Mesenteric fat pad (tissue), 1 donor: ENCODE data around the gene MAGEA9. TPM values are rescaled to one million over a fixed set of nuclear protein-coding genes. Genes with fewer than 3 reads are reported as not detected.
"Not testable (repeated sequence)": the region's sequence is repeated elsewhere in the genome, so short reads cannot be mapped to it uniquely, and the experiment has no call there.

ENCODE experiments used
- DNase-seq: peaks from one replicate; pipeline ENCODE4 v3.0.0-alpha.2; 2020; ENCODE audit warnings: low spot score
- long read RNA-seq: library from polyadenylated mRNA; unstranded; transcript quantifications from one replicate; pipeline ENCODE4 v2.0.0, GENCODE V29; 2020
- total RNA-seq: library from RNA; stranded (reverse); fragmentation: NEBNext Ultra II Directional; extraction: Animal tissue kit (Norgen Biotek cat#: 25700); gene quantifications from one replicate; pipeline ENCODE4 v1.2.1, GENCODE V29; 2021
- donor health status: DM: yes; HTN: yes; CAD: no.

MAGEA9 gene
- not detected for total RNA-seq
- long read RNA-seq = 0 reads

- DNase-seq = not testable (repeated sequence)
Measured at GRCh38 chrX:149781727-149782126, at the start of gene MAGEA9. MAGEA9 (plus strand) TSS chrX:149781930; CDS start chrX:149786211, 4,281 bp downstream.

DNA sequence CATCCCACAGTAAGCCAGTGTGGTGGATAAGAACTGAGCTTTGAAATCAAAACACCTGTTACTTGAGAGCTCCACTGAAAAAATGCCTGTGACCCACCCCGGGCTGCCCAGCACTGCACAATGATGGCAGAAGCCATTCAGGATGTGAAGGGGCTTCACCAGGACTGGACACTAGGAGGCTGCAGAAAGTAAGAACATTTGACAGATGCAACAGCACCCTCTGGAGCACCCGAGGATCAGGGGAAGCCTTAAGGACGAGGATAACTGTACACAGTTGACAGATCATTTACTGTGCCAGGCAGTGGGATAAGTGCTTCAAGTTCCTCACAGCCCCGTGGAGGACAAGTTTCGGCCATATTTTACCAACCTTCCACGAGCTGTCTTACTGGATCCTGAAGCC lies 39.5 kb upstream of the MAGEA9 start:
- DNase-seq = not testable (repeated sequence)

DNA sequence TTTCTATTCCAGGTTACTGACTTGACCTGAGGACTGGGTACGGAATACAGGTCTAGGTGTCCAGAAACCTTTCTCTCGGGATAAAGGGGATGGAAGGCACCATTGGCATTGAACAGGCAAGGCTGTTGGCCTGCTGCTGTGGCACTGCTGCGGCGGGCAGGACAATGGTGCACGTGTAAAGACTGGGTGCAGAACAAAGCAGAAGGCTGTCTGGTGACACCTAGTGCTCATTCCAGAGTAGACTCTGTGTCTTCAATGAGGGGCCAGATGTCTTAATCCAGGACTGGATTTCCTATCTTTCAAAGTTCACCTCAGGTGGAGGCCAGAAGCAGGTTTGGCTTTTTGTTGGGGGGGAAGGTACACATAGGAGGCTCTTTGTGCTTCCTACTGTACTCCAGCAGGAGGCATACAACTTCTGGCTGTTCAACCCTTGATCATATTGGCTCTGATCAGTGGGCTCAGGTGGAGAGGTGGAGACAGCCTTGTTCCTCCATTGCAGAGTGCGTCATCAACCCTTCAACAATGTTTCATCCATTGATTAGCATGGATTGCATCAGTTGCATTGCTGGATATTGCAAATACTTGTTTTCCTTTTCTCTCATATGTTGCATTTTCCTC lies 35.2 kb upstream of the MAGEA9 start:
- not testable (repeated sequence) for DNase-seq

- no peak for DNase-seq
Measured at GRCh38 chrX:149757206-149758067, 24.3 kb upstream of the MAGEA9 start.

DNA sequence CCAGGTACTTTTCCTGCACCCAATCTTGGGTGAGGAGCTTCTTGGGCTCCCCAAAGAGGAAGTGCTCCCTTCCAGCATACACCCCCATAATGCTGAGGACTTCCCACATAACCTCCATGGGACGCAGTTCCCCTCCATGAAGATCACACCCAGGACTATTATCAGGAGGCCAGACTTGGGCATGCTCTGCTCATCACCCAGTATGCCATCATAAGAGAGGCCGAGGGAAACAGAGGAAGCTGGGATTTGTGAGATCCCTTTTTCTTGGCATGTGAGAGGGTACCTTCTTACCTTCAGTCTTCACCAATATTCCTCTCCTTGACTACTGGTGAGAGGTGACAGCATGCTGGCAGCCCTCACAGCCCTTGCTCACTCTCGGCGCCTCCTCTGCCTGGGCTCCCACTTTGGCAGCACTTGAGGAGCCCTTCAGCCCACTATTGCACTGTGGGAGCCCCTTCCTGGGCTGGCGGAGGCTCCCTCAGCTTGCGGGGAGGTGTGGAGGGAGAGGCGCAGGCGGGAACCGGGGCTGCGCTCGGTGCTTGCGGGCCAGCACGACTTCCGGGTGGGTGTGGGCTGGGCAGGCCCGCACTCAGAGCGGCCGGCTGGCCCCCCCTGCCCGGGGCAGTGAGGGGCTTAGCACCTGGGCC lies 23.5 kb upstream of the MAGEA9 start:
- no peak for DNase-seq

- not testable (repeated sequence) for DNase-seq
Measured at GRCh38 chrX:149758715-149759078, 23.0 kb upstream of the MAGEA9 start.

DNA sequence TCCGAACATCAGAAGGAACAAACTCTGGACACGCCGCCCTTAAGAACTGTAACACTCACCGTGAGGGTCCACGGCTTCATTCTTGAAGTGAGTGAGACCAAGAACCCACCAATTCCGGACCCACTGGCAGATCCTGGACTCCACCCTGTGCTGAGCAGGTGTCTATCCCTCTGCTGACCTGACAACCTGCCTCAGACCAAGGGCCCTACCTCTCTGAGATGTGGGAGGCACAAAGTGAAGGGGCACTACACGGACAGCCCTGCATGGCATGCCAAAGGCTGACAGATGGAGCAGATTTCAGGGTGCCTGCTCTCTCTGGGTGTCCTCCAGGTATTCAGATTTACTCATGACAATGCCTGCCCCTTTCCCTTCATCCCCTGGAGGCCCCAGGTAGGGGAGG lies 21.9 kb upstream of the MAGEA9 start:
- DNase-seq = peak; percentile 41

DNA sequence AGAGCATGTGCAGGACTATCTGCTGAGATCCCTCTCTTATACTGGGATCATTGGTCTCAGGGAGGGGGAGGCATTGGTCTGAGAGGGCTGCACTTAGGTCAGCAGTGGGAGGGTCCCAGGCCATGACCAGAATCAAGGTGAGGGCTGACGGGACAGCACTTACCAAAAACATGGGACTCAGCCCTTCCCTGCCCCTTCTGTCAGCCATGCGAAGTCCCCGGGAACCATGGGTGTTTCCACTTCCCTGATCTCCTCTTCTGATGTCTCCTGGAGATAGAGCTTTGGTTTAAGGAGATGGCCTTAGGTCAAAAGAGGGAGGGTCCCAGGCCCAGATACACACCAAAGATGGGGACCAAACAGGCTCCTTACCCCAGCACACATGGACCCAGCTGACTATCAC lies 20.8 kb upstream of the MAGEA9 start:
- DNase-seq = peak; percentile 47

DNA sequence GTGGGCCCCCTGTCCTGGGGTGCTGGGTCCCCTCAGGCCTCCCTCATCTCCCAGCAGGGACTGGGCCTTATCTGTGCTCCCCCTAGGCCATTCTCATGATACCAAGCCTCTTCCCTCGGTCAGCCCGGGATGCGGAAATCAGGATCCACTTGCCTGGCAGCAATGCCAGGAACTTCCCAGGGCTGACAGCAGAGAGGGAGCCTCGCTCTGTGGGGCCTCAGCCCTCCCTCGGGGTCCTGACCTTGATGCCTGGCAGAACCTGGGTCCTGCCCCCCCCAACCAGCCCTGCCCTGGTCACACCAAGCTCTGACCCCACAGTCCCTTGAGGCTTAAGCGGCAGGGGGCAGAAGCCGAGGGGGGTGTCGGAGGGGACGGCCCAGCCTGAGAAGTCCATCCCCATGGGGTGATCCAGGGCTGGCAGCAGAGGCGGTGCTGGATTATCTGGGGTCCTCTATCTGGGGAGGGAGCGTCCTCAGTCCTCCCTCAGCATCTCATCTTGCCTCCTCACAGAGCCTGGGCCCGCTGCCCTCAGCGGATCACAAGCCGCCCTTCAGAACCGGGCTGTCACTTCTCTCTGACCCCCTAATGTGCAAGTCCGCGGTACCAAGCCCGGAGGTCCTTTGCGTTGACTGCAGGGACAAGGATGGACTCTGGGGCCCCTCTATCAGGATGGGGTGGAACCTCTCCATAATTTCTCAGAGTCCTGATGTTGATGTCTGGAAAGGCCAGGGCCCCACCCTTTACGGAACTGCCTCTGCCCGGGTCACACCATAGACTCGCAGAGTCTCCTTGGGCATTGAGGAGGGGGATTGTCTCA lies 19.7 kb upstream of the MAGEA9 start:
- DNase-seq = peak; percentile 81

DNA sequence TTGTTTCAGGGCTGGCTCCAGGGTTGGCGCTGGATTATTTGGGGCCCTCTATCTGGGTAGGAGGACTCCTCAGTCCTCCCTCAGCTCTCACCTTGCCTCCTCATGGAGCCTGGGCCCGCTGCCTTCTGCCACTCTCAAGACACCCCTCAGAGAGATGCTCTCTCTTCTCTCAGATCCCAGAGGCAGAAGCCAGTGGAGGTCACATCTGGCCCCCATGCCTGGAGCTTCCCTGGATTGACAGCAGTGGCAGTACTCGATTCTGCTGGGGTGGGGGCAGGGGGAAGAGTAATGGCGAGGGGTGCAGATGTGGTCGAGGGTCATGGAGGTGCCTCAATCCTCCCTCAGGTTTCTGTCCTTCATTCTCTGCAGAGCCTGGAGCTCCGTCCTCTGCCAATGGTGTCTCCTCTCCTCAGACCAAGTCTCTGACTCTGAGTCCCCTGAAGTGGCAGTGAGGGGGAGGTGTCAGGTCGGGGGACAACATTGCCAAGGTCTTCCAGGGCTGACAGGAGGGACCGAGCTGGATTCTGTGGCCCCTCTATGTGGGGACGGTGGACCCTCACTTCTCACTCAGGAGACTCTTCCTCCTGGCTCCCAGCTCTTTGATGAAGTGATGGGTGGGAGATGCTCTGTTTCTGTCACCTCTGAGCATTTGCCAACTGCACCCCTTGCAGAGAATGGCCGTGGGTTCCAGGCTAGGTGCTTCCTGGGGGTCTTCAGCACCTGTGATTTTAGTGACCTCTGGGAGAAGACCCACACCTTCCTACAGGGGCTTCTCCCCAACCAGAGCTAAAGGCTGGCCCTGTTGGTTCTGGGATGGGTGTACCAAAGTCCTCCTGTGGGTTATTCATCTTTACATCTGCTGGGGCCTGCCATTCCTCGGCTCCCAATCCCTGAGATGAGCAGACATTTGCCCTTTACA lies 18.8 kb upstream of the MAGEA9 start:
- peak; percentile 57 for DNase-seq

DNA sequence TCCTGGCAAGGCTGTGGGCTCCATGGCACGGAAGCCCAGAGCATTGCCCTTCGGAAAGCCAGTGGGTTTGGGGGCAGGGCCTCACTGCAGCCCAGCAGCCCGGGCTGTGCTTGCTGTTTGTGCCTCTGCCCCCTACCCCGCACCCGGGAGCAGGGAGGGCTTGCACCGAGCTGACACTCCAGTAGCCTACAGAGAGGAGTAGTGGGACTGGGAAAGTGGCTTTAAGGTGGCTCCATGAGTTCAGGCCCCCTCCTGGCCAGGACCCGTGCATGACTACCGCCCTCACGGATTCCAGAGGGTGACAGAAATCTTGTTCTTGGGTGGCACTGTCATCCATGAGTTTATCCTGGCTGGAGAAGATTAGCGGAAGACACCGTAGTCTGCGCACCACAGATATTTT lies 11.4 kb upstream of the MAGEA9 start:
- DNase-seq = not testable (repeated sequence)

DNA sequence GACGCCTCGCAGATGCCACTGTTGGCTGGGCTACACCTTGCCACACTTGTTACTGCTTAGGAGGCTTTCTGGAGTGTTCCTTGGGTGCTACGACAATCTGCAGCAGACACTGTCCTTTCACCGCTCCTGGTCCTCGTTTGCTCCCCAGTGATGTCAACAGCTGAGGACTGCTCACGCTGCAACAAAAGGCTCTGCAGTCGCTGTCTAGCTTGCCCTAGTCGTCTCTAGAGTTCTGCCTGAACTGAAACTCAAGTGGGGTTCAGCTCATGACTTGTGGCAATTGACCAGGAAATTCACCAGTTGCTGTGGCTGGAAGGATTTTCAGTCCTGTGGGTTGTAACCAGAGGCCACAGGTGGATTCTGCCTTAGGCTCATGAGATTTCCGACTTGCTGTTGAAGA lies 8.7 kb upstream of the MAGEA9 start:
- not testable (repeated sequence) for DNase-seq

DNA sequence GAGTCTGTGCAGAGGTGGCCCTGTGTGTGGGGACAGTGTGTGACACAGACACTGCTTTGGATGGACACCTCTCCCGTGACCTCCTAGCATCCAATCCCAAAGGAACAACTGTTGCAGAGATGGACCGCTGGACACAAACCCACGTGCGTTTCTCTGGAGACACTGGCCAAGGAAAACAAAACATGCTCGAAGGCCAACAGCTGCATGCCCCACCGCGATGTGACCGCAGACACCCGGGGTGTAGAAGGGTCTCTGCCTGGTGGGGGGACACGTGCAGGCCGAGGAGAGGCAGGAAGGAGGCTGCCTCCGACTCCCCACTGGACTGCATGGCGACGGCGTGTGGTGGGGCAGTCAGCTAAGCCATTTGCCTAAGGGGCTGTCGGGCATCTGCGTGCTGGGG lies 8.0 kb upstream of the MAGEA9 start, which contains the start of gene HSFX1:
Gene HSFX1 (plus strand): TSS at position 301 of the 400 bp plus-strand sequence. CDS start 614 bp downstream, outside the sequence.
- DNase-seq = not testable (repeated sequence)

DNA sequence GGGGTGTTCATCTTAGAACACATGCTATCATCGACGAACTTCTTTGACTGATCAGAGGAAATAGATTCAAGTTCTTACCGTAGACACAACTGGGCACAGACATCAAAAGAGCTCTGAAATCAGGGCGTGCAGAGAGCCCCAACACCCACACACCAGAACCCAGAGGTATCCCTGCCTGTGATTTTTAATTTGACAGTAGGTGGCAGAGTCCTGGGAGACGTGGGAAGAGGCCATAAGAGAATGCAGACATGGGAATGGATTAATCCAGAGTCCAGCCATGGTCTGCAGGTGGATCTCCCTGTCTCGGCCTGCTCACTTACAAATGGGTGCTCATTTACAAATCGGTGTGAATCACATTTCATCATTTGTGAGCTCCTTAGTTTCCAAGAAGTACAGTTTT lies 3.7 kb upstream of the MAGEA9 start:
- not testable (repeated sequence) for DNase-seq

DNA sequence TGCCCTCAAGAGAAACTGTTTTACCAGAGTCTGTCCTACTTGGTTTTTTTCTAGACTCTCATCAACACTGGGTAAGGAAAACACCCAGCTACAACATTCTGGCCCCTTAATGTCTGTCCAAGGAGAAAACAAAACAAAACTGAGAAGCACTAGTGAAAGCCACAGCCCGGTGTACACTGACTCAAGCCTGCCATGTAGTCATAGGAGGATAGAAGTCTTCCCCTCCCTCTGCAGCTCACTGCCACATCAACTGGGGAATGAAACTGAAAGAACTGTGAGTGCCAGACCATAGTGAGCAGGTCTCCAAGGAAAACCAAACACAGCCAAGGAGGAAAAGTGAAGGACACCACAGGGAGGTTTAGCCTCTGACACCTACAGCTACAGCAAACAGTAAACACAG lies 13.8 kb downstream of the MAGEA9 start:
- DNase-seq = not testable (repeated sequence)

GRCh38 chrX:149799095-149799714 lies 17.5 kb downstream of the MAGEA9 start:
- DNase-seq = no peak

GRCh38 chrX:149799938-149800337 lies 18.2 kb downstream of the MAGEA9 start:
- no peak for DNase-seq

DNA sequence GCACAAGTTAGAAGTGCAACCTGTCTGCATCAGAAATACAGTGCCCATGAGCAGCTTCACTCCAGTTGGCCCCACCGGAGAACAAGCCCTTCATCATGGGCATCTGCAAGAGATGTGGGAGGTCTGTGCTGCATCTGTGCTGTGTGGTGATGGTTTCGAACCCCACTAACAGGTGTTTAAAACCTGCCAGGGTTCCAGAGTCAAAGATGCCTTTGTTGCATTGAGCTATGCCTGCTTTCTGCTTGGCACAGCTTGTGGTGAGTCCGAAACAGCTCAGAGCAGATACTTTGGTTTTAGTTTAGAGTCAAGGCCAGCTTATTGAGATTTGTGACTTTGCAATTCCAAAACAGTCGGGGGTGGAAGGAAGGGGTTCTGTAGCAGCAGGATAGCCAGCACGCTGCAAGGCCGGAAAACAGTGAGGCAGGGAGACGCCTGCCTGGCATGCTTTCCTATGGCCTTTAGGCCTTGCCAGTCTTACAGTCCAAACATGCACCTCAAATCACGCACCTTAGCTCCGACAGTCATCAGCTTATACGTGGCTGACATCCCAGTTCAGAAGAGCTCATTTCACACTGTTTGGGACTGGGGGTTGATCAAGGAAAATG lies 21.8 kb downstream of the MAGEA9 start:
- DNase-seq = no peak

- DNase-seq = no peak
Measured at GRCh38 chrX:149804102-149804501, 22.4 kb downstream of the MAGEA9 start.
